ENCODE results near the gene PRKACB. TPM values are rescaled to one million over a fixed set of nuclear protein-coding genes. Genes with fewer than 3 reads are reported as not detected.
"Not testable (repeated sequence)": the region's sequence is repeated elsewhere in the genome, so short reads cannot be mapped to it uniquely, and the experiment has no call there.

Gene PRKACB
- total and polyA plus RNA-seq, 10 of the 15 experiments (the other 5 are each of a cell fraction or from before 2014, with no cell fraction given), result 3.1 to 9.0 (median 7.1) TPM; not detected in 1

- FAIRE-seq, result peak; percentile 18
- H3K4me1 ChIP-seq (ENCODE audit: control insufficient read depth, insufficient read depth, low read length); H3K36me3 ChIP-seq (ENCODE audit: control insufficient read depth in 2 of 2, insufficient read depth in 2 of 2, low read length in 1 of 2); H3K9me3 ChIP-seq (replicated peaks; ENCODE audit: control insufficient read depth, insufficient read depth, low read length); intact Hi-C loops (cut with micrococcal nuclease; ENCODE audit: unreplicated experiment); H4K20me1 ChIP-seq (ENCODE audit: control insufficient read depth, insufficient read depth); BruUV-seq (replicated peaks); H3K9ac ChIP-seq (ENCODE audit: control insufficient read depth, insufficient read depth, low read length); CTCF ChIA-PET; RAD21 ChIA-PET (ENCODE audit: unreplicated experiment); H3K27me3 ChIP-seq (replicated peaks in 1 of 2; ENCODE audit: control insufficient read depth in 2 of 2, insufficient read depth in 2 of 2, low read length in 1 of 2); H3K4me3 ChIP-seq; POLR2A ChIA-PET; in situ Hi-C loops (cut with MboI); SMC1A ChIA-PET (ENCODE audit: uncharacterized antibody, unreplicated experiment); H2AFZ ChIP-seq (ENCODE audit: control insufficient read depth, low read depth, low read length); H3K27ac ChIP-seq (ENCODE audit: control insufficient read depth, insufficient read depth); DNase-seq (ENCODE audit: low read depth, low spot score); H3K4me2 ChIP-seq (ENCODE audit: control insufficient read depth, insufficient read depth); H3K79me2 ChIP-seq (ENCODE audit: control insufficient read depth, insufficient read depth, low read length): not testable (repeated sequence)
- ATAC-seq, result peak; percentile 50
- whole genome bisulfite sequencing (ENCODE audit: insufficient coverage, insufficient replicate concordance, low lambda C conversion rate, missing lambda C conversion rate), result 8% methylated on average over 1 of the region's 1 CpG
- peak; percentile 86 for TF ChIP-seq RUNX3 (IDR thresholded peaks at IDR 0.05; ENCODE audit: low read length)
- peak; percentile 41; the same call in 1 of the 2 replicates for TF ChIP-seq IRF4 (IDR thresholded peaks at IDR 0.05; ENCODE audit: low read depth, low read length)
- TF ChIP-seq JUNB (IDR thresholded peaks at IDR 0.05), result peak; percentile 74
Measured at GRCh38 chr1:84107538-84107937, 36.5 kb upstream of the PRKACB start.

GRCh38 chr1:84107955-84108354 lies 36.1 kb upstream of the PRKACB start:
- RAD21 ChIA-PET (ENCODE audit: unreplicated experiment), result no interaction called here
- no peak overlapping the region for H3K27ac ChIP-seq (ENCODE audit: control insufficient read depth, insufficient read depth)
- no peak for TF ChIP-seq CBFB (IDR thresholded peaks at IDR 0.05; ENCODE audit: low read depth)
- no peak for TF ChIP-seq SMC3 (IDR thresholded peaks at IDR 0.05; ENCODE audit: borderline replicate concordance, low read length)
- no peak for TF ChIP-seq HCFC1 (IDR thresholded peaks at IDR 0.05; ENCODE audit: low read length)
- no peak for TF ChIP-seq IRF4 (IDR thresholded peaks at IDR 0.05; ENCODE audit: low read depth, low read length)
- TF ChIP-seq GATAD2B (conservative IDR thresholded peaks at IDR 0.05; ENCODE audit: low read depth), result no peak
- TF ChIP-seq ZBTB11 (CRISPR knock-in tag; IDR thresholded peaks at IDR 0.05), result no peak
- TF ChIP-seq HDAC2 (IDR thresholded peaks at IDR 0.05), result no peak
- TF ChIP-seq ZBTB40 (IDR thresholded peaks at IDR 0.05; ENCODE audit: borderline replicate concordance), result no peak
- no peak for TF ChIP-seq MAX (IDR thresholded peaks at IDR 0.05; ENCODE audit: low read depth, low read length)
- no peak for TF ChIP-seq PAX5 (IDR thresholded peaks at IDR 0.05; ENCODE audit: borderline replicate concordance, low read depth, low read length)

More at GRCh38 chr1:84107955-84108354, 36.1 kb upstream of the PRKACB start:
- in situ Hi-C loops (cut with MboI) (no loop called here), intact Hi-C loops (cut with micrococcal nuclease; ENCODE audit: unreplicated experiment) (no loop called here)
- no peak overlapping the region for H3K9ac ChIP-seq (ENCODE audit: control insufficient read depth, insufficient read depth, low read length)
- no peak for FAIRE-seq
- no peak overlapping the region for H2AFZ ChIP-seq (ENCODE audit: control insufficient read depth, low read depth, low read length)
- ATAC-seq, result no peak
- ChIA-PET SMC1A (ENCODE audit: uncharacterized antibody, unreplicated experiment) (no interaction called here), CTCF (no interaction called here), POLR2A (no interaction called here)
- H3K79me2 ChIP-seq (ENCODE audit: control insufficient read depth, insufficient read depth, low read length), result no peaks in the 10 kb centered on the region
- 98% methylated on average over 2 of the region's 2 CpGs for WGBS (ENCODE audit: insufficient coverage, insufficient replicate concordance, low lambda C conversion rate, missing lambda C conversion rate)
- H3K27me3 ChIP-seq (replicated peaks in 1 of 2; ENCODE audit: control insufficient read depth in 2 of 2, insufficient read depth in 2 of 2, low read length in 1 of 2), result no peaks in the 10 kb centered on the region
- DNase-seq (ENCODE audit: low read depth, low spot score), result no peak
- H4K20me1 ChIP-seq (ENCODE audit: control insufficient read depth, insufficient read depth), result no peaks in the 10 kb centered on the region
- H3K4me3 ChIP-seq, result no peak overlapping the region
- no peaks in the 10 kb centered on the region for H3K36me3 ChIP-seq (ENCODE audit: control insufficient read depth in 2 of 2, insufficient read depth in 2 of 2, low read length in 1 of 2)
- no peak overlapping the region for H3K4me2 ChIP-seq (ENCODE audit: control insufficient read depth, insufficient read depth)
- peaks cover 2% of the 10 kb centered on the region; the same call in 1 of the 3 replicates for H3K9me3 ChIP-seq (replicated peaks; ENCODE audit: control insufficient read depth, insufficient read depth, low read length)
- no peaks in the 10 kb centered on the region for H3K4me1 ChIP-seq (ENCODE audit: control insufficient read depth, insufficient read depth, low read length)
- no TSS peak for BruUV-seq (replicated peaks)
